Activated naive CD4-positive, alpha-beta T cell treated with anti-CD3 and anti-CD28 coated beads, Interleukin-2, amount 10 ng/mL, durations not matched to agents 7 days and 5 days (primary cell): Measurements from ENCODE around the gene LMX1B.

ENCODE experiments used
- CTCF ChIA-PET: fragments of 350-600 bp; sonication (Branson Sonifier 250); formaldehyde crosslinking; loops from one replicate; lab custom pipeline; 2021; ENCODE audit warnings: antibody characterized with exemption; lab: Charles Lee
- DNase-seq: peaks from one replicate; pipeline ENCODE4 v3.0.0-alpha.2; 2020
- H3K27ac Mint-ChIP-seq: one replicate; pipeline ENCODE4 v1.8.0; 2021; ENCODE audit warnings: mild to moderate bottlenecking, moderate library complexity, mixed read lengths
- H3K27me3 Mint-ChIP-seq: one replicate; pipeline ENCODE4 v1.8.0; 2021; ENCODE audit warnings: mild to moderate bottlenecking, mixed read lengths
- H3K36me3 Mint-ChIP-seq: one replicate; pipeline ENCODE4 v1.8.0; 2021; ENCODE audit warnings: mixed read lengths
- H3K4me1 Mint-ChIP-seq: one replicate; pipeline ENCODE4 v1.8.0; 2021; ENCODE audit warnings: mixed read lengths
- H3K4me3 Mint-ChIP-seq: one replicate; pipeline ENCODE4 v1.8.0; 2021; ENCODE audit warnings: mild to moderate bottlenecking, moderate library complexity, mixed read lengths
- H3K9me3 Mint-ChIP-seq: one replicate; pipeline ENCODE4 v1.8.0; 2021; ENCODE audit warnings: mixed read lengths

The LMX1B gene

DNA sequence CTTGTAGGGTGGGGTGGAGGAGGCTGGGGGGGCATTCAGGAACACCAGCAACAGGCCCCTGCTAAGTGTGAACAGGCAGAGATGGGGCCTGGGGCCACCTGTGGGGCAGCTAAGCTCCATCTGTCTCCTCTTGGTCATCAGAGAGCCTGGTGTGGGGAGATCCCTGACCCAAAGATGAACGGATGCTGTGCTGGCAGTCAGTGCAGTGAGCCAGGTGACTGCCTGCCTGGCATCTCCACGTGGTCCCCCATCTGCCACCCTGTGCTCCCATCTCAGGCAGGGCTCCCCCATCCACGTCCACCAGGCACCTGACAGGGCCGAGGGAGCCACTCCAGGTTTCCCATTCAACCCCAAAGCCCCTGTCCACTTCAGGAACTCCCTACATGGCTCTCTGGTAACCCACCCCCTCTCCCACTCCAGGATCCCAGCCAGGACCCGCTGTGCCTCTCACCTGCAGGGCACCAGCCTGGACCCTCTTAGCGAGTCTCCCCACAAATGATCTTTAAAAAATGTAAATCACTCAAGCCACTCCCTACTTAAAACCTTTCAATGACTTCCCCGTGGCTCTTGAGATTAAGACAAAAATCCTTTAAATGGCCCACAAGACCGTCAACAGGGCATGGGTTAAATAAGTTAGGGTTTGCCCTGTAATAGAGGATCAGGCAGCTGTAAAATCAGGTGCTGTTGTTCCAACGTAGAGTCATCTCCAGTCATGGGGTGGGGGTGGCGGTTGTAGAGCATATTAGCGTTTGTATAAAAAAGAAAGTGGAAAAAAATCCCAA is 60.8 kb downstream of the LMX1B start:
- Mint-ChIP-seq H3K4me1 (peaks cover 2% of the 10 kb centered on the region), H3K27ac (no peak overlapping the region), H3K9me3 (no peaks in the 10 kb centered on the region), H3K27me3 (peaks cover 10% of the 10 kb centered on the region), H3K4me3 (no peak overlapping the region), H3K36me3 (no peaks in the 10 kb centered on the region)
- no peak for DNase-seq
- CTCF ChIA-PET: no interaction called here

GRCh38 chr9:126675147-126675467 is 61.4 kb downstream of the LMX1B start:
- CTCF ChIA-PET: no interaction called here
- H3K4me1 Mint-ChIP-seq: peaks cover 2% of the 10 kb centered on the region
- DNase-seq: no peak
- no peaks in the 10 kb centered on the region for H3K36me3 Mint-ChIP-seq
- no peak overlapping the region for H3K27ac Mint-ChIP-seq
- no peaks in the 10 kb centered on the region for H3K9me3 Mint-ChIP-seq
- peaks cover 15% of the 10 kb centered on the region for H3K27me3 Mint-ChIP-seq
- H3K4me3 Mint-ChIP-seq: no peak overlapping the region

GRCh38 chr9:126676102-126676684 is 62.5 kb downstream of the LMX1B start:
- H3K4me1 Mint-ChIP-seq: peaks cover 2% of the 10 kb centered on the region
- CTCF ChIA-PET: interaction anchor here (3.6 kb wide), 1 partner anchor 14 kb away, joined by 17 read pairs; no protein-coding TSS in a partner anchor
- no peak overlapping the region for H3K27ac Mint-ChIP-seq
- H3K27me3 Mint-ChIP-seq: peaks cover 26% of the 10 kb centered on the region
- no peaks in the 10 kb centered on the region for H3K9me3 Mint-ChIP-seq
- H3K4me3 Mint-ChIP-seq: no peak overlapping the region
- no peak for DNase-seq
- no peaks in the 10 kb centered on the region for H3K36me3 Mint-ChIP-seq

DNA sequence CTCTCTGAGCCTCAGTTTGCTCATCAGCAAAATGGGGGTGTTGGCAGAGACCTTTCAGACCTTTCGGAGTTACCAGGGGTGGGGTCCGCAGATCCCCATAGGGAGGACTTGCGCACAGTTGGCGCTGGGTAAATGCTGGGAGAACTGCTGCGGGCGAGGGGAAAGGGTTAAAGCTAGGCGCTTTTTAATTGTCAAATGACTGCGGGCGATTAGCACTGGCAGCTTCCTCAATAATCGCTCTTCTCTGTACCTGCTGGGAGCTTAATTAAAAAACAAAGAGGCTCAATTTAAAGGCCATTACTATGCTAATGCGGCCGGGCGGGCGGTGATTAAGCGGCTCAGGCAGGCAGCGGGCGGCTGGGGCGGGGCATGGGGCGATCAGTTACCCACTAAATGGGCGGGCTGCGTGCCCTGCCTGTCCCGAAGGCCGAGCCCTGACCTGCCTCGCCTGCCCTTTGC is 63.0 kb downstream of the LMX1B start:
- CTCF ChIA-PET: interaction anchor here (0.5 to 3.6 kb wide), 4 partner anchors 9 to 48 kb away, joined by 3 to 17 read pairs (median 4); no protein-coding TSS in a partner anchor
- H3K4me1 Mint-ChIP-seq: peaks cover 2% of the 10 kb centered on the region
- H3K36me3 Mint-ChIP-seq: no peaks in the 10 kb centered on the region
- no peak overlapping the region for H3K4me3 Mint-ChIP-seq
- DNase-seq: no peak
- no peak overlapping the region for H3K27ac Mint-ChIP-seq
- no peaks in the 10 kb centered on the region for H3K9me3 Mint-ChIP-seq
- H3K27me3 Mint-ChIP-seq: peaks cover 31% of the 10 kb centered on the region

DNA sequence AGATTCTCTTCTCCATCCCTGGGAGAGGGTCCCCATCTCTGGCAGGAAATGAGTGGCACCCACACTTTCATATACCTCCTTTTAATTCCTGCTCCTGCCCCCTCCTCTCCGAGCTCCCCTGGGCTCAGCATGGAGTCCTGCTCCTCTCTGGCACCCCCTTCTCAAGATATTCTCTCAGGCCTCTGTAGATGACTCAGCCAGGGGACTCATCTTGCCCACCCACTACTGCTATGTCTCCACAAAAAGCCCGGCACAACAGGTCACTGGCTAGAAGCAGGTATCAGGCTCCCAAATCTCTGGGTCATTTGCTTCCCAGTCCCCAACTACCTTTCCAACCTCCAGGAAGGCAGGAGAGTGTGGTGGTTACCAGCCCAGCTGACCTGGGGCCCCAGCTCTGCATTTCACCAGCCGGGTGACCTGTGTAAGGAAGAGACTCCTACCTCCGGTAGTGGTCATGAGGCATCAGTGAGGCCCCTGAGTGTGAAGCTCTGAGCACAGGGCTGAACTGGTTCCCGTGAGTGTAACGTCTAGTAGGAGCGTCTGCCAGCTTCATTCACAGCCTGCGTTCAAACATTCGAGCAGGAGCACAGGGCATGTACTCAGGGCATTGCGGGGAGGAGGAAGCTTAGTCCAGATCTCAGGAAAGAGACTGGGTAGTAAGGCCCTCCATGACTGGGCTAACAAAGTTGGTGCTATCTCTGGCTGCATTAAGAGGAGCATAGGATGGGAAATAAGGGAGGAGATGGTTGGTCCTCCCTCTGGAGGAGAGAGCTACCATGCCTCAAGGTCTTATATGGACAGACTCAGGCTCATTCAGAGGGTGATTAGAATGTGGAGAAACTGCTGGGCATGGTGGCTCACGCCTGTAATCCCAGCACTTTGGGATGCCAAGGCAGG is 63.7 kb downstream of the LMX1B start:
- DNase-seq: no peak
- H3K4me1 Mint-ChIP-seq: peaks cover 2% of the 10 kb centered on the region
- H3K4me3 Mint-ChIP-seq: no peak overlapping the region
- no peak overlapping the region for H3K27ac Mint-ChIP-seq
- no peaks in the 10 kb centered on the region for H3K9me3 Mint-ChIP-seq
- CTCF ChIA-PET: interaction anchor here (0.5 to 3.6 kb wide), 4 partner anchors 10 to 48 kb away, joined by 3 to 17 read pairs (median 4); no protein-coding TSS in a partner anchor
- no peaks in the 10 kb centered on the region for H3K36me3 Mint-ChIP-seq
- peaks cover 38% of the 10 kb centered on the region for H3K27me3 Mint-ChIP-seq

- DNase-seq: no peak
- CTCF ChIA-PET: interaction anchor here (0.7 to 3.6 kb wide), 4 partner anchors 11 to 102 kb away, joined by 3 to 17 read pairs (median 4); no protein-coding TSS in a partner anchor
Measured at GRCh38 chr9:126678989-126679388, 65.3 kb downstream of the LMX1B start.

GRCh38 chr9:126681336-126681735 is 67.6 kb downstream of the LMX1B start:
- peaks cover 74% of the 10 kb centered on the region for H3K27me3 Mint-ChIP-seq
- no peak overlapping the region for H3K4me3 Mint-ChIP-seq
- H3K27ac Mint-ChIP-seq: no peak overlapping the region
- DNase-seq: no peak
- CTCF ChIA-PET: interaction anchor here (1.8 kb wide), 1 partner anchor 9 kb away, joined by 7 read pairs; no protein-coding TSS in a partner anchor
- H3K9me3 Mint-ChIP-seq: no peaks in the 10 kb centered on the region
- H3K36me3 Mint-ChIP-seq: peaks cover 1% of the 10 kb centered on the region
- peaks cover 3% of the 10 kb centered on the region for H3K4me1 Mint-ChIP-seq

More at GRCh38 chr9:126678989-126679388, 65.3 kb downstream of the LMX1B start:
- Mint-ChIP-seq H3K4me1 (peaks cover 6% of the 10 kb centered on the region), H3K4me3 (no peak overlapping the region), H3K9me3 (no peaks in the 10 kb centered on the region), H3K27me3 (peaks cover 52% of the 10 kb centered on the region), H3K36me3 (peaks cover 1% of the 10 kb centered on the region), H3K27ac (no peak overlapping the region)

DNA sequence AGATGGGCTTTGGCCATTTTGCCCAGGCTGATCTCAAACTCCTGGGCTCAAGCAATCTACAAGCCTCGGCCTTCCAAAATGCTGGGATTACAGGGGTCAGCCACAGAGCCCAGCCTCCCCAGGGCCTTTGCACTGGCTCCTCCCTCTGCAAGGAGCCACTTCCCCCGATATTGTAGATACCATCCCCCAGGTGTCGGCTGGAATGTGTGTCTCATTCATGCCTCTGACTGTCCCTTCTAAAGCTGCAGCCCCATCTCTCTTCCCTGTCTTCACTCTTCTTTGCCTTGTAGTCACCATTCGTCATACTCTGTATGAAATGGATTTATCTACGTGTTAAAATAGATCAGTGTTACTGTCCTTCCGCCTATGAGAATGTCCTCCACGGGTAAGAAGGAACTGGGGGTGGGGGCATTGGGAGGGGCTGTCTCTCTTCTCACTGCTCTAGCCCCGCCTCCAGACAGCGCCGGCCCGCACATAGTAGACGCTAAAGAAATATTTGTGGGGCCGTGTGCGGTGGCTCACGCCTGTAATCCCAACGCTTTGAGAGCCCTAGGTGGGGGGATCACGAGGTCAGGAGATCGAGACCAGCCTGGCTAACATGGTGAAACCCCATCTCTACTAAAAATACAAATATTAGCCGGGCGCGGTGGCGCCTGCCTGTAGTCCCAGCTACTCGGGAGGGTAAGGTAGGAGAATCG is 68.5 kb downstream of the LMX1B start:
- Mint-ChIP-seq H3K36me3 (peaks cover 1% of the 10 kb centered on the region), H3K27me3 (peaks cover 83% of the 10 kb centered on the region), H3K9me3 (no peaks in the 10 kb centered on the region), H3K4me3 (no peak overlapping the region), H3K4me1 (peaks cover 3% of the 10 kb centered on the region), H3K27ac (no peak overlapping the region)
- CTCF ChIA-PET: no interaction called here
- no peak for DNase-seq

- Mint-ChIP-seq H3K9me3 (no peaks in the 10 kb centered on the region), H3K27ac (no peak overlapping the region), H3K4me3 (no peak overlapping the region), H3K27me3 (peaks cover 92% of the 10 kb centered on the region), H3K36me3 (peaks cover 1% of the 10 kb centered on the region), H3K4me1 (peaks cover 3% of the 10 kb centered on the region)
- CTCF ChIA-PET: no interaction called here
- DNase-seq: no peak
Measured at GRCh38 chr9:126682928-126683697, 69.4 kb downstream of the LMX1B start.

GRCh38 chr9:126683698-126684044 is 69.9 kb downstream of the LMX1B start:
- peaks cover 1% of the 10 kb centered on the region for H3K36me3 Mint-ChIP-seq
- DNase-seq: no peak
- H3K27ac Mint-ChIP-seq: no peak overlapping the region
- peaks cover 3% of the 10 kb centered on the region for H3K4me1 Mint-ChIP-seq
- CTCF ChIA-PET: no interaction called here
- H3K4me3 Mint-ChIP-seq: no peak overlapping the region
- H3K9me3 Mint-ChIP-seq: no peaks in the 10 kb centered on the region
- peaks cover 97% of the 10 kb centered on the region for H3K27me3 Mint-ChIP-seq

GRCh38 chr9:126684345-126684744 is 70.6 kb downstream of the LMX1B start:
- H3K4me1 Mint-ChIP-seq: peaks cover 3% of the 10 kb centered on the region
- no peak overlapping the region for H3K27ac Mint-ChIP-seq
- no peak overlapping the region for H3K4me3 Mint-ChIP-seq
- CTCF ChIA-PET: no interaction called here
- H3K9me3 Mint-ChIP-seq: no peaks in the 10 kb centered on the region
- no peak for DNase-seq
- H3K36me3 Mint-ChIP-seq: peaks cover 1% of the 10 kb centered on the region
- peaks cover 97% of the 10 kb centered on the region for H3K27me3 Mint-ChIP-seq

- Mint-ChIP-seq H3K36me3 (peaks cover 1% of the 10 kb centered on the region), H3K4me1 (peaks cover 3% of the 10 kb centered on the region), H3K4me3 (no peak overlapping the region), H3K27ac (no peak overlapping the region), H3K27me3 (peaks cover 95% of the 10 kb centered on the region), H3K9me3 (no peaks in the 10 kb centered on the region)
- DNase-seq: no peak
- CTCF ChIA-PET: no interaction called here
Measured at GRCh38 chr9:126684965-126685465, 71.3 kb downstream of the LMX1B start.

GRCh38 chr9:126687930-126688461 is 74.3 kb downstream of the LMX1B start:
- peaks cover 3% of the 10 kb centered on the region for H3K4me1 Mint-ChIP-seq
- CTCF ChIA-PET: interaction anchor here (1.1 kb wide), 1 partner anchor 94 kb away, joined by 3 read pairs; no protein-coding TSS in a partner anchor

More at GRCh38 chr9:126687930-126688461, 74.3 kb downstream of the LMX1B start:
- peaks cover 72% of the 10 kb centered on the region for H3K27me3 Mint-ChIP-seq
- no peak overlapping the region for H3K4me3 Mint-ChIP-seq
- no peak for DNase-seq
- H3K36me3 Mint-ChIP-seq: peaks cover 1% of the 10 kb centered on the region
- no peaks in the 10 kb centered on the region for H3K9me3 Mint-ChIP-seq
- H3K27ac Mint-ChIP-seq: no peak overlapping the region
